Keratinocyte (primary cell): ENCODE data around the gene PCDH9. TPM values are rescaled to one million over a fixed set of nuclear protein-coding genes. Genes with fewer than 3 reads are reported as not detected.

Experiments
- DNase-seq: peaks from one replicate; pipeline ENCODE4 v3.0.0-alpha.2; 2011; ENCODE audit warnings: low read depth, missing footprints, low spot score
- FAIRE-seq: peaks from 2 replicates; lab custom pipeline; 2011; peaks lifted over from hg19 to GRCh38; lab: Jason Lieb, UNC
- H2AFZ ChIP-seq: 2 replicates; pipeline ENCODE4 v1.6.0; 2012; ENCODE audit warnings: low read length, control low read depth, inconsistent platforms; ENCODE audit not compliant: control insufficient read depth
- H3K27ac ChIP-seq: 2 replicates; pipeline ENCODE4 v1.5.1; 2011; ENCODE audit warnings: low read length; ENCODE audit not compliant: control insufficient read depth, insufficient read depth
- H3K27me3 ChIP-seq: 3 replicates; pipeline ENCODE4 v1.6.0; 2011; ENCODE audit warnings: low read length; ENCODE audit not compliant: control insufficient read depth, insufficient read depth; ENCODE audit errors: extremely low read depth
- H3K36me3 ChIP-seq, 2 experiments: 2 replicates in 1 of 2; 3 replicates in 1 of 2; pipeline ENCODE4 v1.5.1; 2011; ENCODE audit warnings: low read length in 2 of 2, mild to moderate bottlenecking in 1 of 2; ENCODE audit not compliant: control insufficient read depth in 2 of 2, insufficient read depth in 2 of 2; ENCODE audit errors: extremely low read depth in 1 of 2
- H3K4me1 ChIP-seq: 3 replicates; pipeline ENCODE4 v1.5.1; 2011; ENCODE audit warnings: low read length; ENCODE audit not compliant: control insufficient read depth, insufficient read depth; ENCODE audit errors: extremely low read depth
- H3K4me2 ChIP-seq: 3 replicates; pipeline ENCODE4 v1.6.0; 2011; ENCODE audit warnings: low read depth, low read length; ENCODE audit not compliant: control insufficient read depth, insufficient read depth; ENCODE audit errors: extremely low read depth
- H3K4me3 ChIP-seq, 3 experiments: fragments of 200-600 bp in 1 of 3; sonication (generic) in 1 of 3; 2 replicates in 2 of 3; 3 replicates in 1 of 3; pipeline ENCODE4 v1.5.1; 2011 to 2016; ENCODE audit warnings: low read length in 3 of 3, mild to moderate bottlenecking in 3 of 3, control low read depth in 2 of 3, inconsistent platforms in 1 of 3, low read depth in 1 of 3, mixed read lengths in 1 of 3, mixed run types in 1 of 3, moderate library complexity in 1 of 3; ENCODE audit not compliant: control insufficient read depth in 2 of 3, insufficient read depth in 2 of 3; ENCODE audit errors: extremely low read depth in 1 of 3
- H3K79me2 ChIP-seq: 2 replicates; pipeline ENCODE4 v1.6.0; 2012; ENCODE audit warnings: low read length; ENCODE audit not compliant: control insufficient read depth, insufficient read depth
- H3K9ac ChIP-seq: 3 replicates; pipeline ENCODE4 v1.6.0; 2011; ENCODE audit warnings: low read length; ENCODE audit not compliant: control insufficient read depth, insufficient read depth; ENCODE audit errors: extremely low read depth
- H3K9me1 ChIP-seq: 3 replicates; pipeline ENCODE4 v1.6.0; 2011; ENCODE audit warnings: low read length; ENCODE audit not compliant: control insufficient read depth, insufficient read depth; ENCODE audit errors: extremely low read depth
- H3K9me3 ChIP-seq: 2 replicates; pipeline ENCODE4 v1.5.1; 2012; ENCODE audit warnings: low read depth, low read length; ENCODE audit not compliant: control insufficient read depth
- H4K20me1 ChIP-seq: 3 replicates; pipeline ENCODE4 v1.6.0; 2011; ENCODE audit warnings: low read length; ENCODE audit not compliant: control insufficient read depth, insufficient read depth; ENCODE audit errors: extremely low read depth
- EZH2 ChIP-seq: IDR thresholded peaks from one replicate; pipeline ENCODE4 v1.6.1; 2012; ENCODE audit warnings: inconsistent platforms, mild to moderate bottlenecking, low read length, moderate library complexity
- dilution Hi-C: fragments of 300-500 bp; cut with MboI; formaldehyde crosslinking; loops from one replicate; pipeline ENCODE4 v1.7.0; 2020; ENCODE audit warnings: low sequenced_read_pairs; ENCODE audit not compliant: extremely low pct_ligation_motif_present
- polyA plus RNA-seq, 5 experiments: library from polyadenylated mRNA; depleted of rRNA in 3 of 5; stranded (reverse) in 3 of 5; stranded (forward) in 1 of 5; unstranded in 1 of 5; fragments of >200 nt; gene quantifications; 1 replicate in 1 of 5; 2 replicates in 3 of 5; 3 replicates in 1 of 5; pipeline versions ENCODE4 v1.2.1 to v1.2.3, GENCODE V29; 2011 to 2012; ENCODE audit warnings: missing spikeins in 2 of 5, low read depth in 1 of 5, low replicate concordance in 1 of 5
- TF ChIP-seq, protein P1 (sequence below), 3 experiments: IDR thresholded peaks in 1 of 3; conservative IDR thresholded peaks in 1 of 3; optimal IDR thresholded peaks in 1 of 3; 2 replicates in 2 of 3; 3 replicates in 1 of 3; pipeline versions ENCODE3 to v1.5.1; 2011; ENCODE audit warnings: low read length in 3 of 3, mild to moderate bottlenecking in 3 of 3, moderate library complexity in 2 of 3, control low read depth in 1 of 3, inconsistent platforms in 1 of 3; ENCODE audit not compliant: insufficient read depth in 2 of 3; ENCODE audit errors: extremely low read depth in 1 of 3

The PCDH9 gene
- polyA plus RNA-seq, 1 donor (not counting 4 experiments of a cell fraction or from before 2014, with no cell fraction given) = 0.21 TPM

DNA sequence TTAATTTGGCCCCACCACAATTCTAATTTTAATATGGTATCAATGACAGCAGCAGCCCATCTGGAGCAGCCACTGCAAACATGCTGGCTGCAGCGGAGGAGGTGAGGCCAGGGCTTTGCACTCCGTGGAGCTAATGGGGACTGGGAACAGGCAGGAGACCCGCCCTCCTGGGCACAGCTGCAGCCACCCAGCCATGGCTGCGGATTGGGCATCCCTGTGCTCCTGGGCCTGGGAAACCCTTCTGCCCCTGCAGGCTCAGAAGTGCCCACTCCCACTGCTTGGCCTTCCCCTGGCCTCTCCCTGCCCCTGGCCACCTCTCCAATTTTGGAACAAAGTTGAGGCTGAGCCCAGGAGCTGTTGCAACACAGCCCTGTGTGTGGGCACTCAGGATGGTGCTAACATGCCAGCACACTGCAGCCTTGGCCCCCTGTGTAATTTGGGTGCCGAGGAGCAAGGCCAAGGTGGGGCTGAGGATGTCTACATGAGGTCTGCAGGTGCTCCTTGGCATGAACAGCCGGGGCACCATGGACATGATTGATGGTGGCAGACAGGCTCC, 123.6 kb downstream of the PCDH9 start:
- dilution Hi-C loops = no loop called here
- no peak for DNase-seq
- no peaks in the 10 kb centered on the region for H4K20me1 ChIP-seq
- no peaks in the 10 kb centered on the region for H3K27me3 ChIP-seq
- H3K9me1 ChIP-seq = no peaks in the 10 kb centered on the region
- no peak overlapping the region for H3K9ac ChIP-seq
- no peak overlapping the region for H3K27ac ChIP-seq
- H3K36me3 ChIP-seq = no peaks in the 10 kb centered on the region
- no peak overlapping the region for H3K4me3 ChIP-seq
- H3K9me3 ChIP-seq = no peaks in the 10 kb centered on the region
- H2AFZ ChIP-seq = no peak overlapping the region
- H3K79me2 ChIP-seq = no peaks in the 10 kb centered on the region
- TF ChIP-seq, protein P1, sequence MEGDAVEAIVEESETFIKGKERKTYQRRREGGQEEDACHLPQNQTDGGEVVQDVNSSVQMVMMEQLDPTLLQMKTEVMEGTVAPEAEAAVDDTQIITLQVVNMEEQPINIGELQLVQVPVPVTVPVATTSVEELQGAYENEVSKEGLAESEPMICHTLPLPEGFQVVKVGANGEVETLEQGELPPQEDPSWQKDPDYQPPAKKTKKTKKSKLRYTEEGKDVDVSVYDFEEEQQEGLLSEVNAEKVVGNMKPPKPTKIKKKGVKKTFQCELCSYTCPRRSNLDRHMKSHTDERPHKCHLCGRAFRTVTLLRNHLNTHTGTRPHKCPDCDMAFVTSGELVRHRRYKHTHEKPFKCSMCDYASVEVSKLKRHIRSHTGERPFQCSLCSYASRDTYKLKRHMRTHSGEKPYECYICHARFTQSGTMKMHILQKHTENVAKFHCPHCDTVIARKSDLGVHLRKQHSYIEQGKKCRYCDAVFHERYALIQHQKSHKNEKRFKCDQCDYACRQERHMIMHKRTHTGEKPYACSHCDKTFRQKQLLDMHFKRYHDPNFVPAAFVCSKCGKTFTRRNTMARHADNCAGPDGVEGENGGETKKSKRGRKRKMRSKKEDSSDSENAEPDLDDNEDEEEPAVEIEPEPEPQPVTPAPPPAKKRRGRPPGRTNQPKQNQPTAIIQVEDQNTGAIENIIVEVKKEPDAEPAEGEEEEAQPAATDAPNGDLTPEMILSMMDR (optimal IDR thresholded peaks at IDR 0.05 in 1 of 3, IDR thresholded peaks at IDR 0.05 in 1 of 3, conservative IDR thresholded peaks at IDR 0.05 in 1 of 3; ENCODE audit: extremely low read depth in 1 of 3, insufficient read depth in 2 of 3, low read length in 3 of 3) = no peak
- TF ChIP-seq EZH2 = no peak
- no peak for FAIRE-seq
- no peaks in the 10 kb centered on the region for H3K4me1 ChIP-seq
- H3K4me2 ChIP-seq = no peak overlapping the region

DNA sequence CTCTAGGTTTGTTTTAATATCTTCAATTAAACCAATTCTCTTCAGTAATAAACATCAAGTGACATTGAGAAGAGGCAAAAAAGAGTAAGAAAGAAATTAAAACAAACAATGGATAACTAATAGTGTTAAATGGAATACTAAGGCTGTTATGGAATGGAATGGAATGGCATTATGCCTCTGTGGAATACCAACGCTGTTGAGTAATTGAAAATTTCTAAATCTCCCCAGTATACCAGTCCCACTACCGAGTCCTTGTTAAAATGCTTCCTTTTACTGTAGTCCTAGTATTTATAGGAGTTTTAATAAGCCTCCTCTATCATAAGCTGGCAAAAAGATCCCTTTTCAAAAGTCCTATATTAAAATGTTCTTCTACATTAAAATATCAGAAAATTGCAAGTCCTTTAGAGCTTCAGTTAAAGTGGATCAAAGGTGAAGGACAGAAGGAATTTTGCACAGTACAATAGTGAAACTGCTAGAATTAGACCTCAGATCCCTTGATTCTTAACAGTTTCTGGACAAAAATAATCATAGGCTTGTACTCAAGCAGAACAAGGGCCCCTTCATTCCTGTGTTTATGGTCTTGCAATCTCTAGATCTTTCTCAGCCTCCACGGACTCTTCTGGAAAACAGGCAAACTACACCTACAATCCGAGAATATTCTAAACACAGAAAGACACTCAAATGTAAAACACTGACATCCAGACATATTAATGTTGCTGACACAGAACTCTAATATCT, 128.2 kb downstream of the PCDH9 start:
- Histone ChIP-seq H3K4me2 (no peak overlapping the region), H3K9me3 (no peaks in the 10 kb centered on the region), H3K36me3 (no peaks in the 10 kb centered on the region), H4K20me1 (no peaks in the 10 kb centered on the region), H3K9ac (no peak overlapping the region), H3K79me2 (no peaks in the 10 kb centered on the region), H3K4me3 (no peak overlapping the region), H3K4me1 (peaks cover 4% of the 10 kb centered on the region), H3K27me3 (no peaks in the 10 kb centered on the region), H3K9me1 (no peaks in the 10 kb centered on the region), H3K27ac (no peak overlapping the region), H2AFZ (no peak overlapping the region)
- TF ChIP-seq, protein P1 (optimal IDR thresholded peaks at IDR 0.05 in 1 of 3, IDR thresholded peaks at IDR 0.05 in 1 of 3, conservative IDR thresholded peaks at IDR 0.05 in 1 of 3; ENCODE audit: extremely low read depth in 1 of 3, insufficient read depth in 2 of 3, low read length in 3 of 3) = no peak
- no peak for TF ChIP-seq EZH2
- FAIRE-seq = no peak
- dilution Hi-C loops = no loop called here
- DNase-seq = no peak
